ENCODE measurements around the gene POU4F3. TPM values are rescaled to one million over a fixed set of nuclear protein-coding genes. Genes with fewer than 3 reads are reported as not detected.

Gene POU4F3
- total and polyA plus RNA-seq, 2 of the 8 experiments (the other 6 are each of a cell fraction or from before 2014, with no cell fraction given) = 0.09 TPM; not detected in 1

- TF ChIP-seq EP300 (IDR thresholded peaks at IDR 0.05; ENCODE audit: borderline replicate concordance in 1 of 2, low read depth in 2 of 2, low read length in 2 of 2) (no peak), SUZ12 (IDR thresholded peaks at IDR 0.05; ENCODE audit: low read length) (no peak), USF2 (IDR thresholded peaks at IDR 0.05; ENCODE audit: low read length) (no peak), SAP30 (IDR thresholded peaks at IDR 0.05; ENCODE audit: insufficient read depth, insufficient replicate concordance, low read length) (no peak), POLR2A (IDR thresholded peaks at IDR 0.05; ENCODE audit: control extremely low read depth in 1 of 2, low read depth in 2 of 2, low read length in 2 of 2) (no peak), CHD2 (IDR thresholded peaks at IDR 0.05; ENCODE audit: low read length) (no peak), TCF12 (IDR thresholded peaks at IDR 0.05; ENCODE audit: low read depth, low read length) (no peak)
Observed at GRCh38 chr5:146369691-146370090, 31.1 kb downstream of the POU4F3 start (continued).

All from H1 (cell line).